DMS53 treated with DMSO at 0.1 percent for 48 hours (cell line): ENCODE measurements around the gene STEAP3.
A peak's percentile ranks its signal among the peaks of the same experiment; 100 is the strongest.
"Not testable (repeated sequence)": the region's sequence is repeated elsewhere in the genome, so short reads cannot be mapped to it uniquely, and the experiment has no call there.

ENCODE experiments used
- DNase-seq: peaks from one replicate; lab custom pipeline; 2025; ENCODE audit not compliant: unreplicated experiment; lab: John Stamatoyannopoulos, UW

Gene STEAP3

GRCh38 chr2:119260646-119261492, 37.2 kb downstream of the STEAP3 start:
- DNase-seq: no peak

GRCh38 chr2:119261493-119262225, 38.0 kb downstream of the STEAP3 start:
- DNase-seq: no peak

GRCh38 chr2:119263025-119263424, 39.4 kb downstream of the STEAP3 start:
- no peak for DNase-seq

- DNase-seq: no peak
These were observed 40.0 kb downstream of the STEAP3 start for GRCh38 chr2:119263656-119264055.

GRCh38 chr2:119264781-119265692, 41.4 kb downstream of the STEAP3 start:
- peak; percentile 59 for DNase-seq

- no peak for DNase-seq
These were observed 42.0 kb downstream of the STEAP3 start for GRCh38 chr2:119265693-119266066.

- no peak for DNase-seq
These were observed 42.5 kb downstream of the STEAP3 start for GRCh38 chr2:119266091-119266589.

- DNase-seq: no peak
These were observed 44.0 kb downstream of the STEAP3 start for GRCh38 chr2:119267604-119268003.

- DNase-seq: no peak
These were observed 53.2 kb downstream of the STEAP3 start for GRCh38 chr2:119276864-119277263.

GRCh38 chr2:119278385-119278784, 54.8 kb downstream of the STEAP3 start:
- DNase-seq: not testable (repeated sequence)

- DNase-seq: no peak
These were observed 55.3 kb downstream of the STEAP3 start for GRCh38 chr2:119278946-119279345.

- DNase-seq: no peak
These were observed 56.0 kb downstream of the STEAP3 start for GRCh38 chr2:119279666-119280065.

- no peak for DNase-seq
These were observed 57.0 kb downstream of the STEAP3 start for GRCh38 chr2:119280680-119281079.

GRCh38 chr2:119282146-119282995, 58.7 kb downstream of the STEAP3 start:
- DNase-seq: no peak

GRCh38 chr2:119282996-119283511, 59.4 kb downstream of the STEAP3 start:
- no peak for DNase-seq

GRCh38 chr2:119283873-119284331, 60.3 kb downstream of the STEAP3 start:
- DNase-seq: no peak

GRCh38 chr2:119286661-119287060, 63.0 kb downstream of the STEAP3 start:
- DNase-seq: no peak

GRCh38 chr2:119288576-119288975, 64.9 kb downstream of the STEAP3 start:
- DNase-seq: no peak

- DNase-seq: no peak
These were observed 65.5 kb downstream of the STEAP3 start for GRCh38 chr2:119289093-119289492.

GRCh38 chr2:119289642-119290041, 66.0 kb downstream of the STEAP3 start:
- no peak for DNase-seq
